ENCODE data around the gene OR5AU1. TPM values are rescaled to one million over a fixed set of nuclear protein-coding genes. Genes with fewer than 3 reads are reported as not detected.

The OR5AU1 gene
- polyA plus RNA-seq, 1 donor from 2014 or later, result not detected

DNA sequence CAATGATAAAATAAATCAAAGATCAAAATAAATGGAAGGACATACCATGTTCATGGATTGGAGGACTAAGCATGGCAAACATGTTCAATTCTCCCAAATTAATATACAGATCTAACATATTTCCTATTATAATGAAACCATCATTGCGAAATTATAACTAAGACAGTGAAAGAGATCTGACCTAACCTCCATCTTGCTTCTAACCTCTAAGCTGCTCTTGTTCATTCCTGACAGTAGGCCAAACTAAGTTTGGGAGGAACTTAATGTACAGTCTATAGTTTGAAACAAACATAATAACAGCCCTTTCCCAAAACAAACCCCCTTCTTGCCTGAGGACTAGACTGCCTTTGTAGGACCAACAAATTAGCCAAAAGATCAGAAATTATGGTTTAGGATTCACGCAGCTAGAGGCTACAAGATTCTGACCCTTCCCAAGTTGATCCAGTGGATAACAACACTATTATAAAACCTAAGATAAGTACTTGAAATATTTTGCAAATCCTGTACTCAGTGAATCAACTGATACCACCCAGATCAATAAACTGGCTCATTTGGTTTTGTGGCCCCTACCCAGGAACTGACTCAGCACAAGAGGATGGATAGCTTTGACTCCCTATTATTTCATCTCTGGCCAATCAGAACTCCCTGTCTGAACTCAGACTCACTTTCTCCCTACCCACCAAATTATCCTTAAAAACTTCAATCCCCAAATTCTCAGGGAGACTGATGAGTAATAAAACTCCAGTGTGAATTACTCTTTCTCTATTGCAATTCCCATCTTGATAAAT is 41.7 kb upstream of the OR5AU1 start:
- no peaks in the 10 kb centered on the region for H3K9me2 ChIP-seq (ENCODE audit: insufficient read depth, low read length)
- no peak overlapping the region for H3K9ac ChIP-seq (ENCODE audit: low read length)
- no peak overlapping the region for H3K4me3 ChIP-seq (ENCODE audit: low read length)
- TF ChIP-seq SMC3 (conservative IDR thresholded peaks at IDR 0.05; ENCODE audit: poor library complexity), result no peak
- TF ChIP-seq, protein P1, sequence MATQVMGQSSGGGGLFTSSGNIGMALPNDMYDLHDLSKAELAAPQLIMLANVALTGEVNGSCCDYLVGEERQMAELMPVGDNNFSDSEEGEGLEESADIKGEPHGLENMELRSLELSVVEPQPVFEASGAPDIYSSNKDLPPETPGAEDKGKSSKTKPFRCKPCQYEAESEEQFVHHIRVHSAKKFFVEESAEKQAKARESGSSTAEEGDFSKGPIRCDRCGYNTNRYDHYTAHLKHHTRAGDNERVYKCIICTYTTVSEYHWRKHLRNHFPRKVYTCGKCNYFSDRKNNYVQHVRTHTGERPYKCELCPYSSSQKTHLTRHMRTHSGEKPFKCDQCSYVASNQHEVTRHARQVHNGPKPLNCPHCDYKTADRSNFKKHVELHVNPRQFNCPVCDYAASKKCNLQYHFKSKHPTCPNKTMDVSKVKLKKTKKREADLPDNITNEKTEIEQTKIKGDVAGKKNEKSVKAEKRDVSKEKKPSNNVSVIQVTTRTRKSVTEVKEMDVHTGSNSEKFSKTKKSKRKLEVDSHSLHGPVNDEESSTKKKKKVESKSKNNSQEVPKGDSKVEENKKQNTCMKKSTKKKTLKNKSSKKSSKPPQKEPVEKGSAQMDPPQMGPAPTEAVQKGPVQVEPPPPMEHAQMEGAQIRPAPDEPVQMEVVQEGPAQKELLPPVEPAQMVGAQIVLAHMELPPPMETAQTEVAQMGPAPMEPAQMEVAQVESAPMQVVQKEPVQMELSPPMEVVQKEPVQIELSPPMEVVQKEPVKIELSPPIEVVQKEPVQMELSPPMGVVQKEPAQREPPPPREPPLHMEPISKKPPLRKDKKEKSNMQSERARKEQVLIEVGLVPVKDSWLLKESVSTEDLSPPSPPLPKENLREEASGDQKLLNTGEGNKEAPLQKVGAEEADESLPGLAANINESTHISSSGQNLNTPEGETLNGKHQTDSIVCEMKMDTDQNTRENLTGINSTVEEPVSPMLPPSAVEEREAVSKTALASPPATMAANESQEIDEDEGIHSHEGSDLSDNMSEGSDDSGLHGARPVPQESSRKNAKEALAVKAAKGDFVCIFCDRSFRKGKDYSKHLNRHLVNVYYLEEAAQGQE (IDR thresholded peaks at IDR 0.05; ENCODE audit: borderline replicate concordance), result no peak
- TF ChIP-seq POLR2AphosphoS5 (IDR thresholded peaks at IDR 0.05), result peak; percentile 4
- no peak overlapping the region for H3K4me2 ChIP-seq (ENCODE audit: low read length)
- no peaks in the 10 kb centered on the region for H3K9me3 ChIP-seq (ENCODE audit: low read length)
- H3K36me3 ChIP-seq (ENCODE audit: insufficient read depth, low read length), result no peaks in the 10 kb centered on the region
- H2AFZ ChIP-seq (ENCODE audit: low read depth, low read length), result no peak overlapping the region
- no peak overlapping the region for H3K27ac ChIP-seq (ENCODE audit: low read length)
- no peaks in the 10 kb centered on the region for H3K79me2 ChIP-seq (replicated peaks; ENCODE audit: insufficient read depth, low read length)
- H3F3A ChIP-seq (ENCODE audit: insufficient read depth, low read length, poor library complexity, severe bottlenecking), result peaks cover 4% of the 10 kb centered on the region
- no peaks in the 10 kb centered on the region for H4K20me1 ChIP-seq (ENCODE audit: insufficient read depth)
- H3K27me3 ChIP-seq (ENCODE audit: insufficient read depth, low read depth, low read length), result no peaks in the 10 kb centered on the region

DNA sequence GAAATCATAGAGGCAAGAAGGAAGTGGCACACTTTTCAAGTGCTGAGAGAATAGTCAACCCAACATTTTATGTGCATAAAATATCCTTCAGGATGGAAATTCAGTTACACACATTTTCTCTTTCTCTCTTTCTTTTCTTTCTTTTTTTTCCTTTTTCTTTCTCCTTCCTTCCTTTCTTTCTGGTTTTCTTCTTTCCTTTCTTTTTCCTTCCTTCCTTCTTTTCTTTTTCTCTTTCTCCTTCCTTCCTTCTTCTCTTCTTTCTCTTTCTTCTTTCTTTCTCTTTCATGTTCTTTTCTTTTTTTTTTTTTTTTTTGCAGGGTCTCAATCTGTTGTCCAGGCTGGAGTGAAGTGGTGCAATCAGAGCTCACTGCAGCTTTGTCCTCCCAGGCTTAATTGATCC is 38.7 kb upstream of the OR5AU1 start:
- no peaks in the 10 kb centered on the region for H3K36me3 ChIP-seq (ENCODE audit: insufficient read depth, low read length)
- no peaks in the 10 kb centered on the region for H3K79me2 ChIP-seq (replicated peaks; ENCODE audit: insufficient read depth, low read length)
- no peaks in the 10 kb centered on the region for H3K9me3 ChIP-seq (ENCODE audit: low read length)
- H3F3A ChIP-seq (ENCODE audit: insufficient read depth, low read length, poor library complexity, severe bottlenecking), result no peaks in the 10 kb centered on the region
- TF ChIP-seq MXI1 (conservative IDR thresholded peaks at IDR 0.05; ENCODE audit: poor library complexity, severe bottlenecking) (no peak), TAF1 (IDR thresholded peaks at IDR 0.05; ENCODE audit: low read depth) (no peak), EZH2 (IDR thresholded peaks at IDR 0.05; ENCODE audit: borderline replicate concordance, insufficient read depth, low read length, poor library complexity, severe bottlenecking) (no peak), POLR2AphosphoS5 (IDR thresholded peaks at IDR 0.05) (no peak), EP300 (conservative IDR thresholded peaks at IDR 0.05; ENCODE audit: poor library complexity, severe bottlenecking) (no peak), RAD21 (conservative IDR thresholded peaks at IDR 0.05) (no peak), SMC3 (conservative IDR thresholded peaks at IDR 0.05; ENCODE audit: poor library complexity) (no peak)
- TF ChIP-seq, protein P2, sequence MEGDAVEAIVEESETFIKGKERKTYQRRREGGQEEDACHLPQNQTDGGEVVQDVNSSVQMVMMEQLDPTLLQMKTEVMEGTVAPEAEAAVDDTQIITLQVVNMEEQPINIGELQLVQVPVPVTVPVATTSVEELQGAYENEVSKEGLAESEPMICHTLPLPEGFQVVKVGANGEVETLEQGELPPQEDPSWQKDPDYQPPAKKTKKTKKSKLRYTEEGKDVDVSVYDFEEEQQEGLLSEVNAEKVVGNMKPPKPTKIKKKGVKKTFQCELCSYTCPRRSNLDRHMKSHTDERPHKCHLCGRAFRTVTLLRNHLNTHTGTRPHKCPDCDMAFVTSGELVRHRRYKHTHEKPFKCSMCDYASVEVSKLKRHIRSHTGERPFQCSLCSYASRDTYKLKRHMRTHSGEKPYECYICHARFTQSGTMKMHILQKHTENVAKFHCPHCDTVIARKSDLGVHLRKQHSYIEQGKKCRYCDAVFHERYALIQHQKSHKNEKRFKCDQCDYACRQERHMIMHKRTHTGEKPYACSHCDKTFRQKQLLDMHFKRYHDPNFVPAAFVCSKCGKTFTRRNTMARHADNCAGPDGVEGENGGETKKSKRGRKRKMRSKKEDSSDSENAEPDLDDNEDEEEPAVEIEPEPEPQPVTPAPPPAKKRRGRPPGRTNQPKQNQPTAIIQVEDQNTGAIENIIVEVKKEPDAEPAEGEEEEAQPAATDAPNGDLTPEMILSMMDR (IDR thresholded peaks at IDR 0.05; ENCODE audit: poor library complexity, severe bottlenecking), result no peak
- TF ChIP-seq, protein P1 (IDR thresholded peaks at IDR 0.05; ENCODE audit: borderline replicate concordance), result no peak
- H3K9me2 ChIP-seq (ENCODE audit: insufficient read depth, low read length), result no peaks in the 10 kb centered on the region
- H2AFZ ChIP-seq (ENCODE audit: low read depth, low read length), result no peak overlapping the region
- H3K9ac ChIP-seq (ENCODE audit: low read length), result no peak overlapping the region
- no peak overlapping the region for H3K4me3 ChIP-seq (ENCODE audit: low read length)
- H4K20me1 ChIP-seq (ENCODE audit: insufficient read depth), result no peaks in the 10 kb centered on the region
- H3K4me2 ChIP-seq (ENCODE audit: low read length), result no peak overlapping the region
- H3K27ac ChIP-seq (ENCODE audit: low read length), result no peak overlapping the region
- no peaks in the 10 kb centered on the region for H3K27me3 ChIP-seq (ENCODE audit: insufficient read depth, low read depth, low read length)

All from neural cell (in vitro differentiated cells).